GM20000 (cell line): ENCODE measurements around the gene ABLIM2.

Experiments used
- DNase-seq: peaks from one replicate; pipeline ENCODE4 v3.0.0; 2012; ENCODE audit warnings: low spot score
- CTCF ChIP-seq: IDR thresholded peaks from 2 replicates; pipeline ENCODE4 v1.5.1; 2012; ENCODE audit warnings: mild to moderate bottlenecking, control low read depth; ENCODE audit errors: extremely low read depth, missing control alignments

The ABLIM2 gene

GRCh38 chr4:8112672-8113071 is 45.9 kb downstream of the ABLIM2 start:
- DNase-seq: no peak

GRCh38 chr4:8112036-8112576 is 46.5 kb downstream of the ABLIM2 start:
- DNase-seq: no peak
- TF ChIP-seq CTCF: no peak

More at GRCh38 chr4:8112672-8113071, 45.9 kb downstream of the ABLIM2 start:
- no peak for TF ChIP-seq CTCF

- DNase-seq: no peak
- peak; percentile 20 for TF ChIP-seq CTCF
These were observed 48.3 kb downstream of the ABLIM2 start for GRCh38 chr4:8110071-8110986.

- no peak for TF ChIP-seq CTCF
- no peak for DNase-seq
These were observed 49.1 kb downstream of the ABLIM2 start for GRCh38 chr4:8109406-8110065.

GRCh38 chr4:8108991-8109390 is 49.6 kb downstream of the ABLIM2 start:
- no peak for DNase-seq
- no peak for TF ChIP-seq CTCF

GRCh38 chr4:8108261-8108660 is 50.4 kb downstream of the ABLIM2 start:
- TF ChIP-seq CTCF: no peak
- DNase-seq: no peak

- DNase-seq: no peak
- TF ChIP-seq CTCF: no peak
These were observed 51.4 kb downstream of the ABLIM2 start for GRCh38 chr4:8107146-8107657.
